ENCODE data around the gene SGCD. TPM values are rescaled to one million over a fixed set of nuclear protein-coding genes. Genes with fewer than 3 reads are reported as not detected.

The SGCD gene
- total and polyA plus RNA-seq, 9 of the 15 experiments (the other 6 are each of a cell fraction or from before 2014, with no cell fraction given) = not detected

GRCh38 chr5:156421798-156422197 lies 94.8 kb downstream of the SGCD start:
- H3K9me1 ChIP-seq (ENCODE audit: control insufficient read depth, insufficient read depth, low read length) = no peaks in the 10 kb centered on the region
- DNase-seq (ENCODE audit: extremely low read depth in 1 of 4, low spot score in 3 of 4) (no peak), ATAC-seq (no peak), FAIRE-seq (no peak)
- no TSS peak for BruUV-seq (replicated peaks)
- H3K27me3 ChIP-seq (ENCODE audit: control insufficient read depth in 2 of 2, insufficient read depth in 2 of 2, low read length in 2 of 2) = no peaks in the 10 kb centered on the region
- no peaks in the 10 kb centered on the region for H4K20me1 ChIP-seq (replicated peaks; ENCODE audit: control insufficient read depth, insufficient read depth, low read length)
- H2AFZ ChIP-seq (ENCODE audit: low read depth, low read length) = no peak overlapping the region
- H3K4me1 ChIP-seq (replicated peaks in 1 of 2; ENCODE audit: control insufficient read depth in 2 of 2, insufficient read depth in 2 of 2, low read length in 2 of 2) = no peaks in the 10 kb centered on the region
- intact Hi-C loops (cut with micrococcal nuclease) = no loop called here
- H3K9ac ChIP-seq (ENCODE audit: insufficient read depth in 1 of 2, low read depth in 2 of 2, low read length in 2 of 2) = no peak overlapping the region
- H3K9me3 ChIP-seq (replicated peaks; ENCODE audit: control insufficient read depth, insufficient read depth, low read depth, low read length) = peaks cover 2% of the 10 kb centered on the region; the same call in 1 of the 2 replicates
- no peak overlapping the region for H3K27ac ChIP-seq (ENCODE audit: extremely low read depth, low read depth, low read length)
- no peak for TF ChIP-seq EP300 (IDR thresholded peaks at IDR 0.05; ENCODE audit: low read length)
- no peak for TF ChIP-seq ZKSCAN8 (CRISPR knock-in tag; IDR thresholded peaks at IDR 0.05)
- H3K4me2 ChIP-seq (ENCODE audit: insufficient read depth, low read length) = no peak overlapping the region
- ChIA-PET CTCF (ENCODE audit: low intra/inter-chr PET ratio) (no interaction called here), POLR2A (no interaction called here)
- H3K79me2 ChIP-seq (ENCODE audit: control insufficient read depth, insufficient read depth, low read length) = no peaks in the 10 kb centered on the region
- H3K4me3 ChIP-seq = no peak overlapping the region
- in situ Hi-C loops (cut with MboI) = no loop called here
- 3% methylated on average over 4 of the region's 4 CpGs for WGBS (ENCODE audit: insufficient coverage, low coverage, missing lambda C conversion rate)
- no peaks in the 10 kb centered on the region for H3K36me3 ChIP-seq (ENCODE audit: control insufficient read depth, insufficient read depth, low read length)

GRCh38 chr5:156423597-156423996 lies 96.6 kb downstream of the SGCD start:
- H3K4me3 ChIP-seq = no peak overlapping the region
- ATAC-seq = no peak
- H4K20me1 ChIP-seq (replicated peaks; ENCODE audit: control insufficient read depth, insufficient read depth, low read length) = no peaks in the 10 kb centered on the region
- H3K9ac ChIP-seq (ENCODE audit: insufficient read depth in 1 of 2, low read depth in 2 of 2, low read length in 2 of 2) = no peak overlapping the region
- H3K79me2 ChIP-seq (ENCODE audit: control insufficient read depth, insufficient read depth, low read length) = no peaks in the 10 kb centered on the region
- no peak overlapping the region for H3K27ac ChIP-seq (ENCODE audit: extremely low read depth, low read depth, low read length)
- intact Hi-C loops (cut with micrococcal nuclease) = no loop called here
- H3K36me3 ChIP-seq (ENCODE audit: control insufficient read depth, insufficient read depth, low read length) = no peaks in the 10 kb centered on the region
- DNase-seq (ENCODE audit: extremely low read depth in 1 of 4, low spot score in 3 of 4) = no peak
- ChIA-PET CTCF (ENCODE audit: low intra/inter-chr PET ratio) (no interaction called here), POLR2A (interaction anchor here (0.8 kb wide), 1 partner anchor 20 kb away, joined by 3 read pairs; no protein-coding TSS in a partner anchor)
- no peak overlapping the region for H2AFZ ChIP-seq (ENCODE audit: low read depth, low read length)
- H3K4me1 ChIP-seq (replicated peaks in 1 of 2; ENCODE audit: control insufficient read depth in 2 of 2, insufficient read depth in 2 of 2, low read length in 2 of 2) = no peaks in the 10 kb centered on the region
- H3K9me3 ChIP-seq (replicated peaks; ENCODE audit: control insufficient read depth, insufficient read depth, low read depth, low read length) = peaks cover 2% of the 10 kb centered on the region; the same call in 1 of the 2 replicates
- BruUV-seq (replicated peaks) = no TSS peak
- no peak overlapping the region for H3K4me2 ChIP-seq (ENCODE audit: insufficient read depth, low read length)
- TF ChIP-seq ZNF695 (CRISPR knock-in tag; IDR thresholded peaks at IDR 0.05) = no peak
- TF ChIP-seq SAFB (IDR thresholded peaks at IDR 0.05; ENCODE audit: borderline replicate concordance, low read depth, low read length) = no peak
- no peaks in the 10 kb centered on the region for H3K9me1 ChIP-seq (ENCODE audit: control insufficient read depth, insufficient read depth, low read length)
- in situ Hi-C loops (cut with MboI) = no loop called here
- no peaks in the 10 kb centered on the region for H3K27me3 ChIP-seq (ENCODE audit: control insufficient read depth in 2 of 2, insufficient read depth in 2 of 2, low read length in 2 of 2)
- FAIRE-seq = no peak
- 0% methylated on average over 3 of the region's 3 CpGs for WGBS (ENCODE audit: insufficient coverage, low coverage, missing lambda C conversion rate)
